Osteoblast (primary cell): Measurements from ENCODE around the gene DCLK2. TPM values are rescaled to one million over a fixed set of nuclear protein-coding genes. Genes with fewer than 3 reads are reported as not detected.

ENCODE experiments used
- DNase-seq: peaks from one replicate; pipeline ENCODE4 v3.0.0; 2011; ENCODE audit warnings: low spot score, mixed read lengths; ENCODE audit not compliant: insufficient read length; ENCODE audit errors: missing footprints
- H2AFZ ChIP-seq: 2 replicates; pipeline ENCODE4 v1.6.0; 2011; ENCODE audit warnings: mild to moderate bottlenecking, low read length
- H3K27ac ChIP-seq: 2 replicates; pipeline ENCODE4 v1.5.1; 2011; ENCODE audit warnings: mild to moderate bottlenecking, low read depth, low read length, moderate library complexity
- H3K27me3 ChIP-seq: 2 replicates; pipeline ENCODE4 v1.6.0; 2012; ENCODE audit warnings: mild to moderate bottlenecking, control low read depth, inconsistent platforms, low read length, moderate library complexity; ENCODE audit not compliant: insufficient read depth
- H3K36me3 ChIP-seq: 2 replicates; pipeline ENCODE4 v1.5.1; 2011; ENCODE audit warnings: mild to moderate bottlenecking, low read length, control low read depth, moderate library complexity; ENCODE audit not compliant: insufficient read depth
- H3K4me1 ChIP-seq: 2 replicates; pipeline ENCODE4 v1.5.1; 2011; ENCODE audit warnings: mild to moderate bottlenecking, low read length, control low read depth, moderate library complexity; ENCODE audit not compliant: insufficient read depth
- H3K4me2 ChIP-seq: 2 replicates; pipeline ENCODE4 v1.6.0; 2011; ENCODE audit warnings: mild to moderate bottlenecking, low read length; ENCODE audit not compliant: insufficient read depth
- H3K4me3 ChIP-seq: fragments of 200-600 bp; sonication (generic); 3 replicates; pipeline ENCODE4 v1.5.1; 2012; ENCODE audit warnings: mild to moderate bottlenecking, low read length, inconsistent platforms; ENCODE audit not compliant: insufficient read depth
- H3K79me2 ChIP-seq: 2 replicates; pipeline ENCODE4 v1.6.0; 2012; ENCODE audit warnings: mild to moderate bottlenecking, low read length, control low read depth, inconsistent platforms; ENCODE audit not compliant: insufficient read depth
- H3K9me3 ChIP-seq: 2 replicates; pipeline ENCODE4 v1.5.1; 2011; ENCODE audit warnings: low read depth, low read length, control low read depth
- H4K20me1 ChIP-seq: 2 replicates; pipeline ENCODE4 v1.6.0; 2012; ENCODE audit warnings: mild to moderate bottlenecking, low read length, control low read depth; ENCODE audit not compliant: insufficient read depth
- total RNA-seq: library from RNA; depleted of rRNA; stranded (reverse); fragments of >200 nt; gene quantifications from 2 replicates; pipeline ENCODE4 v1.2.3, GENCODE V29; 2012
- TF ChIP-seq, protein P1 (sequence below): IDR thresholded peaks from 2 replicates; pipeline ENCODE4 v1.5.1; 2011; ENCODE audit warnings: mild to moderate bottlenecking, low read depth, low read length, moderate library complexity; ENCODE audit errors: extremely low read depth

DCLK2 gene
- total RNA-seq, 1 donor = 11.6 TPM

DNA sequence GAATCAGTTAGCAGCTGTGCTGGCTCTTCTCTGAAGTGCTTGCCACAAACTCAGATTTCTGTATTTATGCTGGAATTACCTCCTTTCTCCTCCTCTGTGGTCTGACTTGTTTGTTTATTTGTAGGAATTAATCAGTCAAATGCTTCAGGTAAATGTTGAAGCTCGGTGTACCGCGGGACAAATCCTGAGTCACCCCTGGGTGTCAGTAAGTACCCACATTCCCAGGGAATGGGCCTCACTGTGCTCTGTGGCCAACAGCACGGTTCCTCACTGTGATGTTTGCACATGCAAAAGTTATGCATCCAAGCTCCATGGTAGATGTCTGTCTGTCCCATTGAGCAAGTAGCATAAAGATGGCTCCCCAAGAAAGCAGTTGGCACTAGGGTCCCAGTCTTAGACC is 169.9 kb downstream of the DCLK2 start:
- no peak for DNase-seq
- Histone ChIP-seq H3K9me3 (no peaks in the 10 kb centered on the region), H2AFZ (no peak overlapping the region), H3K4me3 (no peak overlapping the region), H3K36me3 (peaks cover 36% of the 10 kb centered on the region), H3K4me1 (peaks cover 14% of the 10 kb centered on the region), H3K27me3 (no peaks in the 10 kb centered on the region), H4K20me1 (no peaks in the 10 kb centered on the region), H3K79me2 (no peaks in the 10 kb centered on the region), H3K27ac (no peak overlapping the region), H3K4me2 (no peak overlapping the region)
- TF ChIP-seq, protein P1, sequence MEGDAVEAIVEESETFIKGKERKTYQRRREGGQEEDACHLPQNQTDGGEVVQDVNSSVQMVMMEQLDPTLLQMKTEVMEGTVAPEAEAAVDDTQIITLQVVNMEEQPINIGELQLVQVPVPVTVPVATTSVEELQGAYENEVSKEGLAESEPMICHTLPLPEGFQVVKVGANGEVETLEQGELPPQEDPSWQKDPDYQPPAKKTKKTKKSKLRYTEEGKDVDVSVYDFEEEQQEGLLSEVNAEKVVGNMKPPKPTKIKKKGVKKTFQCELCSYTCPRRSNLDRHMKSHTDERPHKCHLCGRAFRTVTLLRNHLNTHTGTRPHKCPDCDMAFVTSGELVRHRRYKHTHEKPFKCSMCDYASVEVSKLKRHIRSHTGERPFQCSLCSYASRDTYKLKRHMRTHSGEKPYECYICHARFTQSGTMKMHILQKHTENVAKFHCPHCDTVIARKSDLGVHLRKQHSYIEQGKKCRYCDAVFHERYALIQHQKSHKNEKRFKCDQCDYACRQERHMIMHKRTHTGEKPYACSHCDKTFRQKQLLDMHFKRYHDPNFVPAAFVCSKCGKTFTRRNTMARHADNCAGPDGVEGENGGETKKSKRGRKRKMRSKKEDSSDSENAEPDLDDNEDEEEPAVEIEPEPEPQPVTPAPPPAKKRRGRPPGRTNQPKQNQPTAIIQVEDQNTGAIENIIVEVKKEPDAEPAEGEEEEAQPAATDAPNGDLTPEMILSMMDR = no peak

DNA sequence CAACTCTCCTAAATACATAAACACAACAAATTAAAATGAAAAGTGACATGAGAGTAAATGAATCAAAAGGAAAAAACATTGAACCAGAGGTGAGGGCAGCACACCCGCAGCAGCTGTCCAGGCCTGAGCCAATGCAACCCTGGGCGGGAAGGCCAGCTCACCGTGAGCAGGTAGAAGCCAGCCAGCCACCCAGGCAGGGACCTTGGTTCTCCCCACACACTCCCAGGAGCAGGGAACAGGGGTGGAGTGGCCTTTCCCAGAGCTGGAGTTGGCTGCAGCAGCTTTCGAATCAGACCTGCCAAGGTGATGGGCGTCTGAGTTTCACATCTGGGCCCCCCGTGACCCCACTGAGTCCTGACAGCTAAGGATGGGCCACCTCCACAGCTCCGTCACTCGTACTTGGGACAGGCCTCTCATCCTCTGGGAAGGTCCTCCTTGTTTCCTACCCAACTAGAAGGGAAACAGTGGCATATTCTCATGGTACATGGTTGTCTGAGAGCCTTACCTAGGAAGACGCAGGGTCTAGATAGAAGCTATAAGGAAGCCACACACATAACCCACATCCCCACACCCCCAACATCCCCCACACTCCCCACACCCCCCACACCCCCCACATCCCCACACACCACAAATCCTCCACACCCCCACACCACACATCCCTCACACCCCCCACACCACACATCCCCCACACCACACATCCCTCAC is 172.2 kb downstream of the DCLK2 start:
- Histone ChIP-seq H2AFZ (no peak overlapping the region), H3K27ac (no peak overlapping the region), H3K9me3 (no peaks in the 10 kb centered on the region), H3K27me3 (no peaks in the 10 kb centered on the region), H3K36me3 (peaks cover 54% of the 10 kb centered on the region), H3K4me2 (no peak overlapping the region), H3K79me2 (no peaks in the 10 kb centered on the region), H3K4me3 (no peak overlapping the region), H3K4me1 (no peaks in the 10 kb centered on the region), H4K20me1 (no peaks in the 10 kb centered on the region)
- TF ChIP-seq, protein P1 = no peak
- no peak for DNase-seq

DNA sequence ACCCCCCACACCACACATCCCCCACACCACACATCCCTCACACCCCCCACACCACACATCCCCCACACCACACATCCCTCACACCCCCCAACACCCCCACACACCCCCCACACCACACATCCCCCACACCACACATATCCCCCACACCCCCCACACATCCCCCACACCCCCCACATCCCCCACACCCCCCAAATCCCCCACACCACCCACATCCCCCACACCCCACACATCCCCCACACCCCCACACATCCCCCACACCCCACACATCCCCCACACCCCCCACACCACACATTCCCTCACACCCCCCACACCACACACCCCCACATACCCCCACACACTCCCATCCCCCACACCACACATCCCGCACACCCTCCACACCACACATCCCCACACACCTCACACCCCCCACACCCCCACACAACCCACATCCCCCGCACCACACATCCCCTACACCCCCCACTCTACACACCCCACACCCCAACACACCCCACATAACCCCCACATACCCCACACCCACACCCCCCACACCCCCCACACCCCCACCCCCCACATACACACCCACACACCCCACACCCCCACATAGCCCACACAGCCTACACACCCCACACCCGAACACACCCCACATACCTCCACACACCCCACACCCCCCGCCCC is 172.9 kb downstream of the DCLK2 start:
- H4K20me1 ChIP-seq = no peaks in the 10 kb centered on the region
- H3K4me3 ChIP-seq = no peak overlapping the region
- no peaks in the 10 kb centered on the region for H3K9me3 ChIP-seq
- H3K4me1 ChIP-seq = no peaks in the 10 kb centered on the region
- no peak overlapping the region for H3K27ac ChIP-seq
- H3K36me3 ChIP-seq = peaks cover 54% of the 10 kb centered on the region
- TF ChIP-seq, protein P1 = no peak
- H3K27me3 ChIP-seq = no peaks in the 10 kb centered on the region
- no peak overlapping the region for H3K4me2 ChIP-seq
- no peaks in the 10 kb centered on the region for H3K79me2 ChIP-seq
- DNase-seq = peak; percentile 90
- no peak overlapping the region for H2AFZ ChIP-seq

DNA sequence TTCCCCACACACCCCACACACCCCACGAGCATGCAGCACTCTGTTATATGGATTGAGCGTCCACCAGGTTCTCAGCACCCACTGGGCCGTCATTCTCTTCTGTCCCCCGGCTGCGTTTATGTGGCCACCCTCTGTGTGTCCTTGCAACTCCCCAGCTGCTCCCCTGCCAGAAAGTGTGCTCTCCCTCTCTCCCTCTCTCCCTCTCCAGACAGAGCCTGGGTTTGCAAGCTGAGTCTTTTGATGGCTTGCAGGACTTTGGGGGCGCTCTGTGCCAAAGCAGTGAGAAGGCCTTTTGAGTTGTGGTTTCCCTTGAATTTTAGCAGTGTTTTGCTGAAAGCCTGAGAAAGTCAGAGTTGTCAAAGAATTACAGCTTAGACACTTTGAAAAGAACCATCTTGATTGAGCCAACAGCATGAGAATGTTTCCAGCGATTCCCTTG is 173.5 kb downstream of the DCLK2 start:
- no peaks in the 10 kb centered on the region for H3K9me3 ChIP-seq
- TF ChIP-seq, protein P1 = no peak
- H3K36me3 ChIP-seq = peaks cover 52% of the 10 kb centered on the region
- H3K27ac ChIP-seq = no peak overlapping the region
- no peaks in the 10 kb centered on the region for H4K20me1 ChIP-seq
- no peak overlapping the region for H2AFZ ChIP-seq
- no peaks in the 10 kb centered on the region for H3K27me3 ChIP-seq
- H3K4me3 ChIP-seq = no peak overlapping the region
- no peak for DNase-seq
- H3K4me2 ChIP-seq = no peak overlapping the region
- no peaks in the 10 kb centered on the region for H3K4me1 ChIP-seq
- no peaks in the 10 kb centered on the region for H3K79me2 ChIP-seq
